Spleen (tissue), 7 donors: Measurements from ENCODE around the gene CCNJL.

Experiments used
- CTCF ChIP-seq, 11 experiments: fragments of 200-600 bp in 7 of 11; fragments of 450-650 bp in 4 of 11; sonication (generic) in 4 of 11; IDR thresholded peaks in 8 of 11; conservative IDR thresholded peaks in 3 of 11; 1 replicate in 7 of 11; 2 replicates in 4 of 11; pipeline versions ENCODE4 v1.4.0 to v1.8.0; 2016 to 2021; ENCODE audit warnings: antibody characterized with exemption in 11 of 11, inconsistent platforms in 4 of 11, mild to moderate bottlenecking in 1 of 11
- POLR2A ChIP-seq, 3 donors: fragments of 450-650 bp; IDR thresholded peaks; one replicate each; pipeline ENCODE4 v1.5.1; 2017; ENCODE audit warnings: antibody characterized with exemption in 3 of 3, mild to moderate bottlenecking in 1 of 3
- donor health status: DM: no; HTN: no; CAD: no; lungs with moderate emphysema.
- donor health status: DM: no; HTN: no; CAD: no.
- donor health status: DM: no; HTN: no; CAD: no.

GRCh38 chr5:160268121-160268520 is 44.2 kb downstream of the CCNJL start:
- TF ChIP-seq CTCF (IDR thresholded peaks at IDR 0.05 in 8 of 11, conservative IDR thresholded peaks at IDR 0.05 in 3 of 11) (no peak), POLR2A (IDR thresholded peaks at IDR 0.05) (no peak)
